Fibroblast of the aortic adventitia (primary cell): ENCODE data around the gene EVI5. TPM values are rescaled to one million over a fixed set of nuclear protein-coding genes. Genes with fewer than 3 reads are reported as not detected.
A peak's percentile ranks its signal among the peaks of the same experiment; 100 is the strongest.

Experiments
- DNase-seq: peaks from one replicate; pipeline ENCODE4 v3.0.0-alpha.2; 2010; ENCODE audit warnings: low read depth
- H3K4me3 ChIP-seq: 2 replicates; pipeline ENCODE4 v1.5.1; 2011; ENCODE audit warnings: low read depth, mild to moderate bottlenecking, control low read depth, low read length, moderate library complexity
- total RNA-seq: library from RNA; depleted of rRNA; stranded (reverse); fragments of >200 nt; gene quantifications from 2 replicates; pipeline ENCODE4 v1.2.3, GENCODE V29; 2012; ENCODE audit warnings: low replicate concordance
- TF ChIP-seq, protein P1 (sequence below): IDR thresholded peaks from 2 replicates; pipeline ENCODE4 v1.5.1; 2011; ENCODE audit warnings: mild to moderate bottlenecking, low read length, control low read depth, inconsistent platforms; ENCODE audit not compliant: insufficient read depth

The EVI5 gene
- total RNA-seq, 1 donor: 55.3 TPM

DNA sequence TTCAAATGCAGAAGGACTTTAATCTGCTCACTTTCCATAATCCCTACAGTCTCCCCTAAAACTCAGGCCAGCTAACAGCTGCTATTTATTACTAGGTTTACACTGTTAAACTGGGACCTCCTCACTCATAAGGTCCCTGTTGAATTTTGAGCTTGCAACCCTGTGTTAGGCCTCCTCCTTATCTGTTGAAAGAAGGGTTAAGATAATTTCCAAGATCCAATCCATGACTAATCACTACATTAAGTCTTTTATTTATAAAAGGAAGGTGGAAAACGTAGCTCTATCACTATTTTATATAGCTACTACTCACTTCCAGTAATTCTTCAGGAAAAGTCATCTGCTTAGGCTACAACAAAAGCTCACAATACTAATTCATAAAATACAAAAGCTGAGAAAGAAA is 79.5 kb downstream of the EVI5 start:
- DNase-seq: peak; percentile 75
- TF ChIP-seq, protein P1, sequence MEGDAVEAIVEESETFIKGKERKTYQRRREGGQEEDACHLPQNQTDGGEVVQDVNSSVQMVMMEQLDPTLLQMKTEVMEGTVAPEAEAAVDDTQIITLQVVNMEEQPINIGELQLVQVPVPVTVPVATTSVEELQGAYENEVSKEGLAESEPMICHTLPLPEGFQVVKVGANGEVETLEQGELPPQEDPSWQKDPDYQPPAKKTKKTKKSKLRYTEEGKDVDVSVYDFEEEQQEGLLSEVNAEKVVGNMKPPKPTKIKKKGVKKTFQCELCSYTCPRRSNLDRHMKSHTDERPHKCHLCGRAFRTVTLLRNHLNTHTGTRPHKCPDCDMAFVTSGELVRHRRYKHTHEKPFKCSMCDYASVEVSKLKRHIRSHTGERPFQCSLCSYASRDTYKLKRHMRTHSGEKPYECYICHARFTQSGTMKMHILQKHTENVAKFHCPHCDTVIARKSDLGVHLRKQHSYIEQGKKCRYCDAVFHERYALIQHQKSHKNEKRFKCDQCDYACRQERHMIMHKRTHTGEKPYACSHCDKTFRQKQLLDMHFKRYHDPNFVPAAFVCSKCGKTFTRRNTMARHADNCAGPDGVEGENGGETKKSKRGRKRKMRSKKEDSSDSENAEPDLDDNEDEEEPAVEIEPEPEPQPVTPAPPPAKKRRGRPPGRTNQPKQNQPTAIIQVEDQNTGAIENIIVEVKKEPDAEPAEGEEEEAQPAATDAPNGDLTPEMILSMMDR: no peak
- H3K4me3 ChIP-seq: no peak overlapping the region

DNA sequence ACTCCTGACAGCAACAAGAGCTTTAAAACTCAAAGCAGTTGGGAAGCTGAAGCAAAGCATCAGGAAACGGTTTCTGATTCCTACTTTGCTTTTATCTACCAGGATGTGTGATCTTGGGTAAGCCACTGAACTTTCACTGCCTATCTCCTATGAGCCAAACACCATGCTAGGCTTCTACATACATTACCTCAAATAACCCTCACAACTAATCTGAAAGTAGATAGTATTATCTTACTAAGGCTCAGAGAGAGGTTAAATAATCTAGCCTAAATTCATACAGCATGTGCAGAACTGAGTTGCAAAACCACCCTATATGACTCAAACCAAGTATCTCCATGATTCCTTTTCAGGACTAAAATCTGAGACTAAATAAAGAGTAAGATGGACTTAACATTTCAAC is 83.8 kb downstream of the EVI5 start:
- H3K4me3 ChIP-seq: no peak overlapping the region
- TF ChIP-seq, protein P1: no peak
- peak; percentile 89 for DNase-seq

DNA sequence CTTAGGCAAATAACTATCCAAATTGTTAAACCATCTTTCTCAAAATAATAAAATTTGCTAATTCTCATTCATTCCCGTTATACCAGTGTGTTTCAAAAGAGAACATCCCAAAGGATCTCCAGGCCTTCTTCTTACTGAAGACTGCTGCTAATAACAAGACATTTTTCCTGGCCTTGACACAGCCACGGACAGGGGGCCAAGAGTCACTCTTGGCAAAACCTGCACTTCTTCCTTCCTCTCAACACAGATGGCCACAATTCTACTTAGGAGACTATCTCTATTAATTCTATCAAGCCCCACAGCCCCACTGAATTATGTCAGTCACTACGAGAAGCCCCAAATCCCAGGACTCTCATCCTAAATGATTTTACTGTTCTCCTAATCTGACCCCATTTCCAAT is 86.0 kb downstream of the EVI5 start:
- TF ChIP-seq, protein P1: no peak
- H3K4me3 ChIP-seq: no peak overlapping the region
- DNase-seq: no peak

DNA sequence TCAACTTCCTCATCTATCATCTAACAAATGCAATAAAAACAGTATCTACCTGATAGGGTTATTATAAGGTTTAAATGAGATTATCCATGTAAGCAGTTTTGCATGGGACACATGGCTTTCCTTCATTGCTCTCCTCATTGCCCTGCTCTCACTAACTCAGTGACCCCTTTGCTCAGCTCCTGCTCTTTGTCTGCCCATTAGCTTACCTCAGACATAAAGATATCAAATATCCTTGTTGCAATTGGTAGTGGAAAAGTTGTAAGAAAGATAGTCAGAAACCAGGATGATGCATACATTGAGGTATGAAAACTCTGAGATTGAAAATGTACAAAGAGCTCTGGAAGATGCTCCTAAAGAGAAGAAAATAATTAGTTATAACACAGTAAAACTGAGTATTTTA is 89.8 kb downstream of the EVI5 start:
- H3K4me3 ChIP-seq: no peak overlapping the region

DNA sequence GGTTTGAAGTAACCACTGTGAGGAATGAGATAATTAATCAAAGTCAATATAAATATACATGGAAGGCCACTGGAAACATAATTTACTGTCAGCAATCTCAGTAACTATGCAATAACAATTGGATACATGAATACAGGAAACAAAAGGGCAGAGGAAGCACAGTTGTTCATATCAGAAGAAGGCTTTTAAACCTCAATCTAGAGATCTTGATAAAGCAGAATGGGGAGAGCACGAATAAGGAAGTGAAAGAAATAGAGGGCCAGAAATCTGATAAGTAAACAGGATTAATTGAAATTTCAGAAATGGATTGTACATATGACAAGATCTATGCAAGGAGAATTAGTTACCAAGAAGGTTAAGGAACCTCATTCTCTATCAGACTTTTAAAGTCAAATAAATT is 93.0 kb downstream of the EVI5 start:
- TF ChIP-seq, protein P1: no peak
- H3K4me3 ChIP-seq: no peak overlapping the region
- DNase-seq: no peak

More for the DNA sequence above, 89.8 kb downstream of the EVI5 start:
- TF ChIP-seq, protein P1: no peak
- DNase-seq: no peak

DNA sequence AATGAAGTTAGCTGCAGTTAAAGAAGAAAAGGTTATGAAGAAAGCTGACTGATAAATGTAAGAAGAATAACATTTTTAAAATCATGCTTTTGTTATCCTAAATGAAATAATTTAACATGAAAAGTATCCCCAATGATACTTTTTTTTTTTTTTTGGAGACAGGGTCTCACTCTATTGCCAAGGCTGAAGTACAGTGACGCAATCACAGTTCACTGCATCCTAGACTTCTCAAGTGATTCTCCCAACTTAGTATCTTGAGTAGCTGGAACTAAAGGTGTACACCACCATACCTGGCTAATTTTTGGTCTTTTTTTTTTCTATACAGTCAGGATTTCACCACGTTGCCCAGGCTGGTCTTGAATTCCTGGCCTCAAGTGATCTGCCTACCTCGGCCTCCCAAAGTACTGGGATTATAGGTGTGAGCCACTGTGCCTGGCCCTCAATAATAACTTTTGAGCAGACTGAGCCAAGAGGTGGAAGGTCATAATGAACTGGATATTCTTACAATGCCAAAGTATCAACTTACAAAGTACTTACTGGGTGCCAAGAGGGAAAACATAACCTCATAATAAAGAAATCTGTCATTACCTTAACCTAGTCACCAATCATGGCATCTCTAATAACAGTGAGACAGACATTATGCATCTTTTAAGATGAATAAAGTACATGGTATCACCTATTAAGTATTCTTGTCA is 94.5 kb downstream of the EVI5 start:
- no peak overlapping the region for H3K4me3 ChIP-seq
- TF ChIP-seq, protein P1: no peak
- DNase-seq: no peak

DNA sequence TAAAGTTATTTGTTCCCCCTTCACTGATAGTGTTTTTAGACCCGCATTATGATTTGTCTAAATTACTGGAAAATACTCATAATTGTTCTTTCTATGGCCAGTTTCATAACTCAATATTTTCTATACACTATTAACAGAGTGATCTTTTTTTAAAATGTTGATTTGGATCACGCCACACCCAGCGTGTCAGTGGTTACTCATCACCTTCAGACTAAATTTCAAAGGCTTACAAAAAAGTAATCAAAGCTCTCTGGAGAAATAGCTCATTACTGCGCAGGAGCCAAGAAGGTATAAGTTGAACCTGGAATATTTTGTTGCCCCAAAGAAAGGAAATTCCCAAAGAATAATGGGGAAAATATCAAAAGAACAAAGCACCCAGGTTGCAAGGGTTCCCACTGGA is 104.9 kb downstream of the EVI5 start:
- DNase-seq: no peak
- no peak overlapping the region for H3K4me3 ChIP-seq
- TF ChIP-seq, protein P1: no peak
